A549 (cell line): ENCODE results near the gene BMPER. TPM values are rescaled to one million over a fixed set of nuclear protein-coding genes. Genes with fewer than 3 reads are reported as not detected.
A peak's percentile ranks its signal among the peaks of the same experiment; 100 is the strongest.

ENCODE experiments used
- ATAC-seq, 2 experiments: fragments of 200-7000 bp in 1 of 2; fragments of >200 bp in 1 of 2; cut with Nextera tagmentation in 1 of 2; cut with Tn5 transposase in 1 of 2; 3 replicates each; pipeline versions ENCODE4 v1.8.0 to v1.9.1; 2018 to 2020; ENCODE audit warnings: mild to moderate bottlenecking in 1 of 2, moderate library complexity in 1 of 2
- CTCF ChIA-PET: fragments of 300-600 bp; sonication (Branson Sonifier 250); formaldehyde crosslinking; extraction: SDS; loops from one replicate; lab custom pipeline; 2021; ENCODE audit warnings: antibody characterized with exemption, inconsistent platforms; lab: Yijun Ruan, JAX
- POLR2A ChIA-PET: fragments of 350-600 bp; formaldehyde crosslinking; extraction: SDS; loops from one replicate; lab custom pipeline; 2021; ENCODE audit warnings: antibody characterized with exemption, inconsistent platforms; lab: Yijun Ruan, JAX
- DNase-seq, 2 experiments: peaks; one replicate each; pipeline versions ENCODE4 v3.0.0 to v3.0.0-alpha.2; 2011 to 2016; ENCODE audit warnings: low read depth in 1 of 2, low spot score in 1 of 2
- FAIRE-seq: peaks from 2 replicates; lab custom pipeline; 2011; peaks lifted over from hg19 to GRCh38; lab: Jason Lieb, UNC
- H3K27ac ChIP-seq, 2 experiments: fragments of >200 bp; sonication (Bioruptor Twin); formaldehyde crosslinking; 3 replicates each; pipeline ENCODE4 v1.5.1; 2016 to 2017
- H3K4me1 ChIP-seq: fragments of >200 bp; sonication (Bioruptor Twin); formaldehyde crosslinking; 3 replicates; pipeline ENCODE4 v1.6.1; 2016
- H3K4me2 ChIP-seq: fragments of >200 bp; sonication (Bioruptor Twin); formaldehyde crosslinking; 3 replicates; pipeline ENCODE4 v1.6.1; 2016
- H3K4me3 ChIP-seq: fragments of >200 bp; sonication (Bioruptor Twin); formaldehyde crosslinking; 3 replicates; pipeline ENCODE4 v1.5.1; 2016
- H3K9me3 ChIP-seq: fragments of >200 bp; sonication (Bioruptor Twin); formaldehyde crosslinking; 3 replicates; pipeline ENCODE4 v1.6.1; 2016
- BCL3 ChIP-seq: fragments of >200 bp; sonication (Bioruptor Twin); formaldehyde crosslinking; IDR thresholded peaks from 3 replicates; pipeline ENCODE4 v1.6.1; 2016
- CBX8 ChIP-seq: fragments of 200-600 bp; sonication (generic); IDR thresholded peaks from 2 replicates; pipeline ENCODE4 v1.6.1; 2016
- CTCF ChIP-seq: fragments of >200 bp; sonication (Bioruptor Twin); formaldehyde crosslinking; IDR thresholded peaks from 3 replicates; pipeline ENCODE4 v1.5.1; 2016
- EHF ChIP-seq: fragments of 250-450 bp; sonication (Bioruptor Pico); IDR thresholded peaks from 2 replicates; pipeline ENCODE4 v1.5.0; 2020; ENCODE audit warnings: mild to moderate bottlenecking
- EHMT2 ChIP-seq: fragments of 200-600 bp; sonication (generic); IDR thresholded peaks from 2 replicates; pipeline ENCODE4 v1.6.1; 2016; ENCODE audit warnings: antibody characterized with exemption, low read depth, mild to moderate bottlenecking, moderate library complexity
- ELK1 ChIP-seq: fragments of 150-350 bp; IDR thresholded peaks from 2 replicates; pipeline ENCODE4 v1.6.1; 2014; ENCODE audit warnings: low read depth, mild to moderate bottlenecking, low read length
- EP300 ChIP-seq, 2 experiments: fragments of >200 bp; sonication (Bioruptor Twin); formaldehyde crosslinking; IDR thresholded peaks; 2 replicates in 1 of 2; 3 replicates in 1 of 2; pipeline ENCODE4 v1.6.1; 2016 to 2017
- ESRRA ChIP-seq: fragments of 150-350 bp; IDR thresholded peaks from 2 replicates; pipeline ENCODE4 v1.6.1; 2014; ENCODE audit warnings: mild to moderate bottlenecking, low read length, borderline replicate concordance
- FOSL2 ChIP-seq, 2 experiments: fragments of 450-650 bp in 1 of 2; fragments of >200 bp in 1 of 2; sonication (Bioruptor Twin) in 1 of 2; formaldehyde crosslinking; IDR thresholded peaks; 2 replicates each; pipeline versions ENCODE4 v1.5.0 to v1.6.1; 2016 to 2020; ENCODE audit warnings: mild to moderate bottlenecking in 1 of 2, moderate library complexity in 1 of 2
- GATA3 ChIP-seq: IDR thresholded peaks from 2 replicates; pipeline ENCODE4 v1.6.1; 2012; ENCODE audit warnings: borderline replicate concordance
- HDAC2 ChIP-seq: fragments of 200-600 bp; sonication (generic); IDR thresholded peaks from 2 replicates; pipeline ENCODE4 v1.6.1; 2016
- HES2 ChIP-seq: fragments of >200 bp; sonication (Bioruptor Twin); formaldehyde crosslinking; IDR thresholded peaks from 2 replicates; pipeline ENCODE4 v1.6.1; 2016
- HOXB5 ChIP-seq: fragments of 250-450 bp; sonication (Bioruptor Pico); IDR thresholded peaks from 2 replicates; pipeline ENCODE4 v1.5.0; 2020; ENCODE audit warnings: mild to moderate bottlenecking, moderate library complexity
- JUNB ChIP-seq: fragments of >200 bp; sonication (Bioruptor Twin); formaldehyde crosslinking; IDR thresholded peaks from 2 replicates; pipeline ENCODE4 v1.6.1; 2016
- NR3C1 ChIP-seq: fragments of >200 bp; sonication (Bioruptor Twin); formaldehyde crosslinking; IDR thresholded peaks from 3 replicates; pipeline ENCODE4 v1.6.1; 2017
- POLR2A ChIP-seq: IDR thresholded peaks from 2 replicates; pipeline ENCODE4 v1.6.1; 2012; ENCODE audit warnings: mild to moderate bottlenecking, low read length
- POLR2AphosphoS2 ChIP-seq: conservative IDR thresholded peaks from 2 replicates; pipeline ENCODE4 v1.6.1; 2012; ENCODE audit warnings: low read length, improper control_type of control experiment, inconsistent platforms
- RAD21 ChIP-seq, 2 experiments: fragments of >200 bp in 1 of 2; sonication (Bioruptor Twin) in 1 of 2; formaldehyde crosslinking in 1 of 2; IDR thresholded peaks in 1 of 2; conservative IDR thresholded peaks in 1 of 2; 2 replicates in 1 of 2; 3 replicates in 1 of 2; pipeline ENCODE4 v1.6.1; 2012 to 2018; ENCODE audit warnings: inconsistent platforms in 1 of 2
- RARB ChIP-seq: fragments of 250-450 bp; sonication (Bioruptor Pico); IDR thresholded peaks from 2 replicates; pipeline ENCODE4 v1.8.0; 2021; ENCODE audit warnings: mild to moderate bottlenecking, moderate library complexity
- RFX5 ChIP-seq: fragments of 450-650 bp; IDR thresholded peaks from 2 replicates; pipeline ENCODE4 v1.7.1; 2014; ENCODE audit warnings: antibody characterized with exemption, mild to moderate bottlenecking, moderate library complexity
- SREBF2 ChIP-seq: fragments of 450-650 bp; IDR thresholded peaks from 2 replicates; pipeline ENCODE4 v1.6.1; 2014; ENCODE audit warnings: mild to moderate bottlenecking, moderate library complexity
- TFCP2L1 ChIP-seq: fragments of 250-450 bp; sonication (Bioruptor Pico); IDR thresholded peaks from 2 replicates; pipeline ENCODE4 v1.5.0; 2021; ENCODE audit warnings: mild to moderate bottlenecking
- TP53 ChIP-seq: fragments of 250-450 bp; sonication (Bioruptor Pico); IDR thresholded peaks from 2 replicates; pipeline ENCODE4 v1.5.0; 2021; ENCODE audit warnings: mild to moderate bottlenecking, moderate library complexity
- ZFP36 ChIP-seq: fragments of 450-650 bp; IDR thresholded peaks from 2 replicates; pipeline ENCODE4 v1.6.1; 2014; ENCODE audit warnings: borderline replicate concordance; ENCODE audit not compliant: partially characterized antibody
- ZNF302 ChIP-seq: fragments of 250-450 bp; sonication (Bioruptor Pico); IDR thresholded peaks from 2 replicates; pipeline ENCODE4 v1.9.0; 2021; ENCODE audit warnings: inconsistent platforms, mild to moderate bottlenecking, moderate library complexity
- WGBS: methylation state at CpG from one replicate; pipeline ENCODE4 v1.1.6; 2017; ENCODE audit errors: missing lambda C conversion rate; 5-methylcytosine and 5-hydroxymethylcytosine counted together
- polyA plus RNA-seq, 4 experiments: library from polyadenylated mRNA; depleted of rRNA in 3 of 4; stranded (reverse); fragments of >200 nt; fragmentation: RNase III in 1 of 4; extraction: RNeasy Plus Mini Kit Qiagen cat#74134 plus additional on column Dnase treatment in 1 of 4; gene quantifications; 2 replicates in 3 of 4; 3 replicates in 1 of 4; pipeline ENCODE4 v1.2.3, GENCODE V29; 2011 to 2017

Gene BMPER
- polyA plus RNA-seq, 2 of the 4 experiments (the other 2 are of a cell fraction), result 5.0 to 5.8 TPM

- H3K4me2 ChIP-seq, result peak overlapping the region; percentile 46
- DNase-seq (no peak), FAIRE-seq (no peak), ATAC-seq (no peak)
- TF ChIP-seq EHMT2 (no peak), BCL3 (no peak), POLR2AphosphoS2 (no peak), ELK1 (no peak), GATA3 (no peak), TFCP2L1 (no peak), NR3C1 (no peak), RARB (CRISPR knock-in tag) (no peak), ESRRA (no peak), ZFP36 (no peak), FOSL2 (IDR thresholded peaks at IDR 0.05) (no peak), FOSL2 (CRISPR knock-in tag; IDR thresholded peaks at IDR 0.05) (no peak), POLR2A (no peak), JUNB (no peak)
- 50% methylated on average over 3 of the region's 3 CpGs for WGBS
- ChIA-PET POLR2A (no interaction called here), CTCF (no interaction called here)
- peaks cover 18% of the 10 kb centered on the region; the same call in 2 of the 3 replicates for H3K4me1 ChIP-seq
- H3K27ac ChIP-seq, result peak overlapping the region; percentile 24 to 74; a peak in 5 of 6 replicates
- no peaks in the 10 kb centered on the region for H3K9me3 ChIP-seq
- H3K4me3 ChIP-seq, result no peak overlapping the region
Observed at GRCh38 chr7:34011017-34011695, 105.8 kb downstream of the BMPER start.

- peaks cover 18% of the 10 kb centered on the region; the same call in 2 of the 3 replicates for H3K4me1 ChIP-seq
- ATAC-seq, result no peak
- FAIRE-seq, result no peak
- no peak overlapping the region for H3K4me3 ChIP-seq
- no peak for DNase-seq
- 30% methylated on average over 1 of the region's 1 CpG for WGBS
- TF ChIP-seq HES2 (no peak), HDAC2 (no peak), RAD21 (conservative IDR thresholded peaks at IDR 0.05 in 1 of 2, IDR thresholded peaks at IDR 0.05 in 1 of 2) (no peak), SREBF2 (no peak), RFX5 (no peak), EP300 (IDR thresholded peaks at IDR 0.05) (no peak), TP53 (CRISPR knock-in tag) (no peak), ESRRA (no peak), FOSL2 (IDR thresholded peaks at IDR 0.05) (no peak), FOSL2 (CRISPR knock-in tag; IDR thresholded peaks at IDR 0.05) (no peak), CTCF (no peak), ZNF302 (CRISPR knock-in tag) (no peak), RARB (CRISPR knock-in tag) (no peak), EHF (CRISPR knock-in tag) (no peak), POLR2AphosphoS2 (no peak), CBX8 (no peak), HOXB5 (CRISPR knock-in tag) (no peak), BCL3 (no peak)
- peak overlapping the region; percentile 24 to 74; a peak in 5 of 6 replicates for H3K27ac ChIP-seq
- peak overlapping the region; percentile 46 for H3K4me2 ChIP-seq
- ChIA-PET POLR2A (no interaction called here), CTCF (no interaction called here)
- H3K9me3 ChIP-seq, result no peaks in the 10 kb centered on the region
Observed at GRCh38 chr7:34011696-34012095, 106.4 kb downstream of the BMPER start.
